ENCODE results near the gene EDN3. TPM values are rescaled to one million over a fixed set of nuclear protein-coding genes. Genes with fewer than 3 reads are reported as not detected.

The EDN3 gene
- not detected in 2 replicates for total RNA-seq

GRCh38 chr20:59300333-59301081 is at the start of gene EDN3:
Gene EDN3, plus strand, starts transcription at chr20:59300611. Its CDS starts 202 bp downstream, at chr20:59300813.

Other genes starting within 250 kb of the EDN3 start
- gene ZNF831, start 136.8 kb upstream of the EDN3 start, total RNA-seq: not detected in 2 replicates

Data from hair follicular keratinocyte (primary cell).